ENCODE results near the gene TARP.

TARP gene

DNA sequence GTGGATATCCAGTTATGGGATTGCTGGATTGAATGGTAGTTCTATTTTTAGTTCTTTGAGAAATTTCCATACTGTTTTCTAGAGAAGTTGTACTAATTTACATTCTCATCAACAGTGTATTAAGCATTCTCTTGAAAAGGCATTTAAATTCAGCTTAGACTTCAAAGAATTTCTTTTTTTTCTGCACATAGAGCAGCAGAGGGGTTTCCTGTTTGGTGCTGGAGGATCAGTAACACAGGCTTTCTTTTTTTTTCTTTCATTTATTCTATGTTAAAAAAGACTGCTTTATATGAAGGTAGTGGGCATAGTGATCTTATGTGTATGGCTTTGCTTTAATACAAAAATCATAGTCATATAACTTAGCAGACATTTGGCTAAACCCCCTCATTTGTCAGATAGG is 47.6 kb upstream of the TARP start:
- no peak for ATAC-seq
- no peak overlapping the region for H3K4me3 ChIP-seq (replicated peaks in 1 of 2; ENCODE audit: low read depth in 1 of 2, low read length in 2 of 2)
- 0 out of 2 replicates have a peak, but pooled peaks cover 6% of the 10 kb centered on the region for H3K27me3 ChIP-seq (ENCODE audit: insufficient read depth, low read length)
- intact Hi-C loops (cut with micrococcal nuclease), result no loop called here
- H3K79me2 ChIP-seq (ENCODE audit: insufficient read depth, low read length), result no peaks in the 10 kb centered on the region
- TF ChIP-seq, protein P1, sequence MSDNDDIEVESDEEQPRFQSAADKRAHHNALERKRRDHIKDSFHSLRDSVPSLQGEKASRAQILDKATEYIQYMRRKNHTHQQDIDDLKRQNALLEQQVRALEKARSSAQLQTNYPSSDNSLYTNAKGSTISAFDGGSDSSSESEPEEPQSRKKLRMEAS (IDR thresholded peaks at IDR 0.05), result no peak
- no peak for TF ChIP-seq CEBPB (IDR thresholded peaks at IDR 0.05; ENCODE audit: low read depth)
- no peak for TF ChIP-seq JUND (IDR thresholded peaks at IDR 0.05)
- no peak for TF ChIP-seq ZFX (IDR thresholded peaks at IDR 0.05)
- TF ChIP-seq FOSL1 (IDR thresholded peaks at IDR 0.05; ENCODE audit: low read depth), result no peak
- H2AFZ ChIP-seq (ENCODE audit: low read depth, low read length, poor library complexity, severe bottlenecking), result no peak overlapping the region
- ChIA-PET POLR2A (no interaction called here), RAD21 (ENCODE audit: low non-redundant PET in 1 of 2, low total read pairs in 2 of 2, uncharacterized antibody in 2 of 2, unreplicated experiment in 2 of 2) (no interaction called here), CTCF (interaction anchor here (1.2 to 4.4 kb wide), 2 partner anchors 10 to 14 kb away, joined by 6 to 27 read pairs; no protein-coding TSS in a partner anchor)
- no peaks in the 10 kb centered on the region for H4K20me1 ChIP-seq (ENCODE audit: insufficient read depth)
- H3K4me2 ChIP-seq (ENCODE audit: low read length), result no peak overlapping the region
- H3K27ac ChIP-seq (ENCODE audit: low read depth, low read length), result no peak overlapping the region
- peaks cover 4 to 10% of the 10 kb centered on the region in 2 experiments; a peak in 2 of 4 replicates for H3K4me1 ChIP-seq (ENCODE audit: control insufficient read depth in 1 of 2, insufficient read depth in 2 of 2, low read length in 2 of 2)
- H3K36me3 ChIP-seq (ENCODE audit: control insufficient read depth in 1 of 2, insufficient read depth in 2 of 2, low read length in 2 of 2), result no peaks in the 10 kb centered on the region
- no peak for DNase-seq (ENCODE audit: low read depth, low spot score)
- no peak overlapping the region for H3K9ac ChIP-seq (ENCODE audit: low read length)
- no peaks in the 10 kb centered on the region for H3K9me2 ChIP-seq (ENCODE audit: insufficient read depth)
- BruUV-seq (replicated peaks), result no TSS peak
- H3K9me3 ChIP-seq (ENCODE audit: control insufficient read depth in 1 of 2, insufficient read depth in 1 of 2, low read depth in 1 of 2, low read length in 2 of 2), result no peaks in the 10 kb centered on the region

DNA sequence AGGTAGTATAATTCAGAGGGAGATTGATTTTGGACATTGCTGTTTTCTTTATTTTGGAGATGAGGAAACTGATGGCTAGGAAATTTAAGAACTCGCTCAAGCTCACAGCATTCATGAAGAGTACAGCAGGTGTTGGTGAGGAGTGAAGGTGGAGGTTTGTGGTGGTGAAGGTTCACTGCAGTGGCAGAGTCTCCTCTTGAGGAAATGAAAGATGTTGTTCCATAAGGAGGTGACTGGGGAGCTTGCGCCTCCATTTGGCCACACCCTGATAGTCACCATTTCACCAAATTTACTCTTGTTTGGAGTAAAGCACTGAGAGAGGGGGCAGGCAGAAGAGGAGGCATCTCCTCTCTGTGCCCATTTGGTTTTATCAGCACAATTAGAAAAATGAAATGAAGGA is 46.4 kb upstream of the TARP start:
- TF ChIP-seq ZNF274 (IDR thresholded peaks at IDR 0.05; ENCODE audit: low read depth, low read length) (no peak), TCF7L2 (IDR thresholded peaks at IDR 0.05; ENCODE audit: borderline replicate concordance, extremely low read depth, insufficient read depth, insufficient read length) (no peak), POLR2AphosphoS5 (IDR thresholded peaks at IDR 0.05; ENCODE audit: low read depth, low read length) (no peak), FOSL1 (IDR thresholded peaks at IDR 0.05; ENCODE audit: low read depth) (no peak)
- TF ChIP-seq, protein P2, sequence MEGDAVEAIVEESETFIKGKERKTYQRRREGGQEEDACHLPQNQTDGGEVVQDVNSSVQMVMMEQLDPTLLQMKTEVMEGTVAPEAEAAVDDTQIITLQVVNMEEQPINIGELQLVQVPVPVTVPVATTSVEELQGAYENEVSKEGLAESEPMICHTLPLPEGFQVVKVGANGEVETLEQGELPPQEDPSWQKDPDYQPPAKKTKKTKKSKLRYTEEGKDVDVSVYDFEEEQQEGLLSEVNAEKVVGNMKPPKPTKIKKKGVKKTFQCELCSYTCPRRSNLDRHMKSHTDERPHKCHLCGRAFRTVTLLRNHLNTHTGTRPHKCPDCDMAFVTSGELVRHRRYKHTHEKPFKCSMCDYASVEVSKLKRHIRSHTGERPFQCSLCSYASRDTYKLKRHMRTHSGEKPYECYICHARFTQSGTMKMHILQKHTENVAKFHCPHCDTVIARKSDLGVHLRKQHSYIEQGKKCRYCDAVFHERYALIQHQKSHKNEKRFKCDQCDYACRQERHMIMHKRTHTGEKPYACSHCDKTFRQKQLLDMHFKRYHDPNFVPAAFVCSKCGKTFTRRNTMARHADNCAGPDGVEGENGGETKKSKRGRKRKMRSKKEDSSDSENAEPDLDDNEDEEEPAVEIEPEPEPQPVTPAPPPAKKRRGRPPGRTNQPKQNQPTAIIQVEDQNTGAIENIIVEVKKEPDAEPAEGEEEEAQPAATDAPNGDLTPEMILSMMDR (IDR thresholded peaks at IDR 0.05 in 2 of 3, conservative IDR thresholded peaks at IDR 0.05 in 1 of 3; ENCODE audit: borderline replicate concordance in 1 of 3, insufficient read depth in 1 of 3, low read depth in 2 of 3, low read length in 2 of 3), result no peak
- TF ChIP-seq, protein P3, sequence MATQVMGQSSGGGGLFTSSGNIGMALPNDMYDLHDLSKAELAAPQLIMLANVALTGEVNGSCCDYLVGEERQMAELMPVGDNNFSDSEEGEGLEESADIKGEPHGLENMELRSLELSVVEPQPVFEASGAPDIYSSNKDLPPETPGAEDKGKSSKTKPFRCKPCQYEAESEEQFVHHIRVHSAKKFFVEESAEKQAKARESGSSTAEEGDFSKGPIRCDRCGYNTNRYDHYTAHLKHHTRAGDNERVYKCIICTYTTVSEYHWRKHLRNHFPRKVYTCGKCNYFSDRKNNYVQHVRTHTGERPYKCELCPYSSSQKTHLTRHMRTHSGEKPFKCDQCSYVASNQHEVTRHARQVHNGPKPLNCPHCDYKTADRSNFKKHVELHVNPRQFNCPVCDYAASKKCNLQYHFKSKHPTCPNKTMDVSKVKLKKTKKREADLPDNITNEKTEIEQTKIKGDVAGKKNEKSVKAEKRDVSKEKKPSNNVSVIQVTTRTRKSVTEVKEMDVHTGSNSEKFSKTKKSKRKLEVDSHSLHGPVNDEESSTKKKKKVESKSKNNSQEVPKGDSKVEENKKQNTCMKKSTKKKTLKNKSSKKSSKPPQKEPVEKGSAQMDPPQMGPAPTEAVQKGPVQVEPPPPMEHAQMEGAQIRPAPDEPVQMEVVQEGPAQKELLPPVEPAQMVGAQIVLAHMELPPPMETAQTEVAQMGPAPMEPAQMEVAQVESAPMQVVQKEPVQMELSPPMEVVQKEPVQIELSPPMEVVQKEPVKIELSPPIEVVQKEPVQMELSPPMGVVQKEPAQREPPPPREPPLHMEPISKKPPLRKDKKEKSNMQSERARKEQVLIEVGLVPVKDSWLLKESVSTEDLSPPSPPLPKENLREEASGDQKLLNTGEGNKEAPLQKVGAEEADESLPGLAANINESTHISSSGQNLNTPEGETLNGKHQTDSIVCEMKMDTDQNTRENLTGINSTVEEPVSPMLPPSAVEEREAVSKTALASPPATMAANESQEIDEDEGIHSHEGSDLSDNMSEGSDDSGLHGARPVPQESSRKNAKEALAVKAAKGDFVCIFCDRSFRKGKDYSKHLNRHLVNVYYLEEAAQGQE (IDR thresholded peaks at IDR 0.05; ENCODE audit: low read depth), result no peak
- TF ChIP-seq, protein P1 (IDR thresholded peaks at IDR 0.05), result no peak
- H3K9me3 ChIP-seq (ENCODE audit: control insufficient read depth in 1 of 2, insufficient read depth in 1 of 2, low read depth in 1 of 2, low read length in 2 of 2), result no peaks in the 10 kb centered on the region
- peaks cover 4 to 10% of the 10 kb centered on the region in 2 experiments; a peak in 2 of 4 replicates for H3K4me1 ChIP-seq (ENCODE audit: control insufficient read depth in 1 of 2, insufficient read depth in 2 of 2, low read length in 2 of 2)
- intact Hi-C loops (cut with micrococcal nuclease), result loop anchor here (1.0 to 5.0 kb wide), 2 partner anchors 98 to 213 kb away; no protein-coding TSS in a partner anchor
- no peaks in the 10 kb centered on the region for H3K79me2 ChIP-seq (ENCODE audit: insufficient read depth, low read length)
- H3K27me3 ChIP-seq (ENCODE audit: insufficient read depth, low read length), result 0 out of 2 replicates have a peak, but pooled peaks cover 6% of the 10 kb centered on the region
- H3K27ac ChIP-seq (ENCODE audit: low read depth, low read length), result no peak overlapping the region
- H4K20me1 ChIP-seq (ENCODE audit: insufficient read depth), result no peaks in the 10 kb centered on the region
- ATAC-seq (no peak), DNase-seq (ENCODE audit: low read depth, low spot score) (no peak)
- no peak overlapping the region for H3K9ac ChIP-seq (ENCODE audit: low read length)
- BruUV-seq (replicated peaks), result no TSS peak
- H3K4me3 ChIP-seq (replicated peaks in 1 of 2; ENCODE audit: low read depth in 1 of 2, low read length in 2 of 2), result no peak overlapping the region
- no peaks in the 10 kb centered on the region for H3K9me2 ChIP-seq (ENCODE audit: insufficient read depth)
- H3K4me2 ChIP-seq (ENCODE audit: low read length), result no peak overlapping the region
- H3K36me3 ChIP-seq (ENCODE audit: control insufficient read depth in 1 of 2, insufficient read depth in 2 of 2, low read length in 2 of 2), result no peaks in the 10 kb centered on the region
- CTCF ChIA-PET, result interaction anchor here (1.1 to 2.6 kb wide), 4 partner anchors 11 to 104 kb away, joined by 3 to 13 read pairs (median 11); no protein-coding TSS in a partner anchor
- RAD21 ChIA-PET (ENCODE audit: low non-redundant PET in 1 of 2, low total read pairs in 2 of 2, uncharacterized antibody in 2 of 2, unreplicated experiment in 2 of 2), result interaction anchor here in 1 of 2 experiments (1.3 kb wide), 1 partner anchor 104 kb away, joined by 4 read pairs; no protein-coding TSS in a partner anchor
- POLR2A ChIA-PET, result no interaction called here
- H2AFZ ChIP-seq (ENCODE audit: low read depth, low read length, poor library complexity, severe bottlenecking), result no peak overlapping the region
